HCT116 (cell line): ENCODE results near the gene DIP2C. TPM values are rescaled to one million over a fixed set of nuclear protein-coding genes. Genes with fewer than 3 reads are reported as not detected.

Source experiments
- ATAC-seq: fragments of 200-7000 bp; cut with Tn5 transposase; 2 replicates; pipeline ENCODE4 v1.9.1; 2020; ENCODE audit warnings: mild to moderate bottlenecking, moderate library complexity
- BruUV-seq: library from RNA; stranded (reverse); fragments of 400-500 nt; replicated peaks from 2 replicates; lab custom pipeline; 2021; lab: Mats Ljungman, UMichigan
- CTCF ChIA-PET: fragments of 300-600 bp; sonication (Branson Sonifier 250); formaldehyde crosslinking; loops from one replicate; lab custom pipeline; 2021; ENCODE audit warnings: antibody characterized with exemption; lab: Charles Lee
- POLR2A ChIA-PET: fragments of 300-600, 350-600 bp; sonication (Branson Sonifier 250); formaldehyde crosslinking; loops from one replicate; lab custom pipeline; 2021; ENCODE audit warnings: antibody characterized with exemption; lab: Charles Lee
- RAD21 ChIA-PET, 2 experiments: fragments of 300-600 bp; sonication (Branson Sonifier 250); formaldehyde crosslinking; loops; one replicate each; lab custom pipeline; 2023; ENCODE audit warnings: low total read pairs in 2 of 2; ENCODE audit not compliant: uncharacterized antibody in 2 of 2, unreplicated experiment in 2 of 2, low non-redundant PET in 1 of 2; lab: Charles Lee
- DNase-seq: peaks from one replicate; pipeline ENCODE4 v3.0.0-alpha.2; 2010; ENCODE audit warnings: low read depth, low spot score
- H2AFZ ChIP-seq: fragments of 200-600 bp; shearing (Covaris generic), sonication (generic); 2 replicates; pipeline ENCODE4 v1.6.1; 2017; ENCODE audit warnings: low read depth, mixed run types, mixed read lengths, antibody characterized with exemption, low read length; ENCODE audit not compliant: poor library complexity, severe bottlenecking
- H3K27ac ChIP-seq: 2 replicates; pipeline ENCODE4 v1.5.1; 2012; ENCODE audit warnings: low read depth, low read length
- H3K27me3 ChIP-seq: fragments of 200-600 bp; sonication (generic); 2 replicates; pipeline ENCODE4 v1.6.1; 2016; ENCODE audit warnings: mixed run types, low read length, mixed read lengths; ENCODE audit not compliant: insufficient read depth
- H3K36me3 ChIP-seq, 2 experiments: fragments of 200-500 bp in 1 of 2; fragments of 200-600 bp in 1 of 2; sonication (Bioruptor generic) in 1 of 2; sonication (generic) in 1 of 2; 2 replicates each; pipeline versions ENCODE4 v1.5.1 to v1.6.1; 2014 to 2016; ENCODE audit warnings: low read length in 2 of 2, inconsistent platforms in 1 of 2, mixed read lengths in 1 of 2, mixed run types in 1 of 2; ENCODE audit not compliant: insufficient read depth in 2 of 2, control insufficient read depth in 1 of 2
- H3K4me1 ChIP-seq, 2 experiments: fragments of 200-600 bp in 1 of 2; sonication (generic) in 1 of 2; 2 replicates each; pipeline versions ENCODE4 v1.5.1 to v1.6.1; 2012 to 2017; ENCODE audit warnings: low read length in 2 of 2, inconsistent platforms in 1 of 2, mild to moderate bottlenecking in 1 of 2, mixed read lengths in 1 of 2, mixed run types in 1 of 2, moderate library complexity in 1 of 2; ENCODE audit not compliant: insufficient read depth in 2 of 2, control insufficient read depth in 1 of 2
- H3K4me2 ChIP-seq: fragments of 200-600 bp; sonication (generic); 2 replicates; pipeline ENCODE4 v1.6.1; 2017; ENCODE audit warnings: mixed run types, low read length, mixed read lengths
- H3K4me3 ChIP-seq, 2 experiments: fragments of 200-600 bp in 1 of 2; sonication (generic) in 1 of 2; replicated peaks in 1 of 2; 2 replicates each; pipeline ENCODE4 v1.5.1; 2011 to 2016; ENCODE audit warnings: low read length in 2 of 2, control low read depth in 1 of 2, low read depth in 1 of 2, mild to moderate bottlenecking in 1 of 2, mixed read lengths in 1 of 2, mixed run types in 1 of 2
- H3K79me2 ChIP-seq: fragments of 200-600 bp; sonication (generic); 2 replicates; pipeline ENCODE4 v1.6.1; 2017; ENCODE audit warnings: mild to moderate bottlenecking, mixed run types, low read length, moderate library complexity, mixed read lengths; ENCODE audit not compliant: insufficient read depth
- H3K9ac ChIP-seq: fragments of 200-600 bp; sonication (generic); 2 replicates; pipeline ENCODE4 v1.6.1; 2016; ENCODE audit warnings: low read length, mixed read lengths
- H3K9me2 ChIP-seq: fragments of 200-600 bp; sonication (generic), shearing (Covaris generic); 2 replicates; pipeline ENCODE4 v1.6.1; 2017; ENCODE audit warnings: mixed run types, mild to moderate bottlenecking, moderate library complexity; ENCODE audit not compliant: insufficient read depth
- H3K9me3 ChIP-seq, 2 experiments: fragments of 200-500 bp in 1 of 2; fragments of 200-600 bp in 1 of 2; sonication (Bioruptor generic) in 1 of 2; sonication (generic) in 1 of 2; 2 replicates each; pipeline ENCODE4 v1.6.1; 2014 to 2017; ENCODE audit warnings: low read length in 2 of 2, mixed read lengths in 2 of 2, inconsistent platforms in 1 of 2, low read depth in 1 of 2, mild to moderate bottlenecking in 1 of 2, mixed run types in 1 of 2, moderate library complexity in 1 of 2; ENCODE audit not compliant: control insufficient read depth in 1 of 2, insufficient read depth in 1 of 2
- H4K20me1 ChIP-seq: fragments of 200-600 bp; sonication (generic), shearing (Covaris generic); 2 replicates; pipeline ENCODE4 v1.6.1; 2017; ENCODE audit warnings: mixed run types, mild to moderate bottlenecking, moderate library complexity; ENCODE audit not compliant: insufficient read depth
- ATF3 ChIP-seq: IDR thresholded peaks from 2 replicates; pipeline ENCODE4 v1.6.1; 2012
- CEBPB ChIP-seq: IDR thresholded peaks from 2 replicates; pipeline ENCODE4 v1.6.1; 2012; ENCODE audit warnings: low read depth
- CTCF ChIP-seq, 3 experiments: fragments of 200-600 bp in 1 of 3; sonication (generic) in 1 of 3; IDR thresholded peaks in 2 of 3; conservative IDR thresholded peaks in 1 of 3; 2 replicates each; pipeline ENCODE4 v1.5.1; 2012 to 2017; ENCODE audit warnings: low read depth in 2 of 3, low read length in 2 of 3, antibody characterized with exemption in 1 of 3, borderline replicate concordance in 1 of 3, control low read depth in 1 of 3, mild to moderate bottlenecking in 1 of 3, mixed read lengths in 1 of 3, mixed run types in 1 of 3, moderate library complexity in 1 of 3; ENCODE audit not compliant: insufficient read depth in 1 of 3
- ELF1 ChIP-seq: IDR thresholded peaks from 2 replicates; pipeline ENCODE4 v1.6.1; 2012; ENCODE audit warnings: low read depth, borderline replicate concordance
- FOSL1 ChIP-seq: IDR thresholded peaks from 2 replicates; pipeline ENCODE4 v1.6.1; 2012; ENCODE audit warnings: low read depth
- JUND ChIP-seq: IDR thresholded peaks from 2 replicates; pipeline ENCODE4 v1.6.1; 2012
- MAX ChIP-seq: IDR thresholded peaks from 2 replicates; pipeline ENCODE4 v1.6.1; 2012
- SIN3A ChIP-seq: IDR thresholded peaks from 2 replicates; pipeline ENCODE4 v1.6.1; 2012; ENCODE audit warnings: low read depth
- TCF7L2 ChIP-seq: IDR thresholded peaks from 2 replicates; pipeline ENCODE4 v1.7.0; 2011; ENCODE audit warnings: borderline replicate concordance, inconsistent platforms; ENCODE audit not compliant: insufficient read depth, insufficient read length; ENCODE audit errors: extremely low read depth
- ZNF274 ChIP-seq: fragments of 200-500 bp; sonication (Bioruptor generic); IDR thresholded peaks from 2 replicates; pipeline ENCODE4 v1.6.1; 2014; ENCODE audit warnings: mild to moderate bottlenecking, low read depth, low read length, inconsistent platforms
- intact Hi-C: fragments of 100-400 bp; cut with micrococcal nuclease; formaldehyde crosslinking; loops from 2 replicates; pipeline ENCODE4 v1.10.0; 2022
- total RNA-seq: library from RNA; stranded (reverse); gene quantifications from one replicate; pipeline ENCODE4 v1.2.1, GENCODE V29; 2021; ENCODE audit not compliant: unreplicated experiment

The DIP2C gene
- total RNA-seq, 1 experiment from 2014 or later = 15.4 TPM

- BruUV-seq = no TSS peak
- Histone ChIP-seq H3K4me3 (no peak overlapping the region), H3K36me3 (no peaks in the 10 kb centered on the region), H3K27ac (no peak overlapping the region), H3K4me2 (no peak overlapping the region), H3K27me3 (no peaks in the 10 kb centered on the region), H3K4me1 (no peaks in the 10 kb centered on the region), H3K9me3 (no peaks in the 10 kb centered on the region), H3K79me2 (no peaks in the 10 kb centered on the region), H3K9me2 (no peaks in the 10 kb centered on the region)
- DNase-seq (no peak), ATAC-seq (no peak)
- intact Hi-C loops = no loop called here
- TF ChIP-seq MAX (no peak), JUND (no peak), CTCF (IDR thresholded peaks at IDR 0.05 in 2 of 3, conservative IDR thresholded peaks at IDR 0.05 in 1 of 3; ENCODE audit: borderline replicate concordance in 1 of 3, insufficient read depth in 1 of 3, low read depth in 2 of 3, low read length in 2 of 3) (no peak), SIN3A (no peak), ZNF274 (no peak), ELF1 (no peak), CEBPB (no peak), ATF3 (no peak), FOSL1 (no peak), TCF7L2 (no peak)
- TF ChIP-seq, all 23 proteins: peak for 0
- no peaks in the 10 kb centered on the region for H4K20me1 ChIP-seq
- RAD21 ChIA-PET = no interaction called here
- CTCF ChIA-PET = no interaction called here
- no peak overlapping the region for H2AFZ ChIP-seq
- no peak overlapping the region for H3K9ac ChIP-seq
- POLR2A ChIA-PET = no interaction called here
These were observed 136.2 kb downstream of the DIP2C start for GRCh38 chr10:553233-553632.
